OCI-LY1 (cell line): ENCODE data around the gene CIC.

Experiments
- H2AFZ ChIP-seq: fragments of 200-600 bp; sonication (generic), shearing (Covaris generic); 2 replicates; pipeline ENCODE4 v1.6.0; 2014; ENCODE audit warnings: antibody characterized with exemption, mild to moderate bottlenecking, low read length
- H3F3A ChIP-seq: fragments of 200-600 bp; sonication (generic), shearing (Covaris generic); 2 replicates; pipeline ENCODE4 v1.6.0; 2014; ENCODE audit warnings: mild to moderate bottlenecking, antibody characterized with exemption, low read length, moderate library complexity; ENCODE audit not compliant: insufficient read depth
- H3K27ac ChIP-seq: fragments of 200-600 bp; sonication (generic); 2 replicates; pipeline ENCODE4 v1.5.1; 2014; ENCODE audit warnings: low read length, mixed run types, mild to moderate bottlenecking, low read depth; ENCODE audit not compliant: poor library complexity, severe bottlenecking
- H3K27me3 ChIP-seq: fragments of 200-600 bp; sonication (generic); 2 replicates; pipeline ENCODE4 v1.6.0; 2014; ENCODE audit warnings: antibody characterized with exemption, mild to moderate bottlenecking, low read length, moderate library complexity; ENCODE audit not compliant: insufficient read depth
- H3K36me3 ChIP-seq: fragments of 200-600 bp; sonication (generic); 2 replicates; pipeline ENCODE4 v1.6.1; 2014; ENCODE audit warnings: mild to moderate bottlenecking, antibody characterized with exemption, low read length, moderate library complexity, mixed read lengths; ENCODE audit not compliant: insufficient read depth
- H3K4me1 ChIP-seq: fragments of 200-600 bp; sonication (generic); 2 replicates; pipeline ENCODE4 v1.5.1; 2014; ENCODE audit warnings: mild to moderate bottlenecking, low read length, moderate library complexity; ENCODE audit not compliant: insufficient read depth, severe bottlenecking
- H3K4me2 ChIP-seq: fragments of 200-600 bp; sonication (generic), shearing (Covaris generic); 2 replicates; pipeline ENCODE4 v1.6.1; 2014; ENCODE audit warnings: low read length
- H3K4me3 ChIP-seq: fragments of 200-600 bp; sonication (generic); 2 replicates; pipeline ENCODE4 v1.5.1; 2014; ENCODE audit warnings: low read length, low read depth, mild to moderate bottlenecking, mixed read lengths; ENCODE audit not compliant: poor library complexity, severe bottlenecking
- H3K79me2 ChIP-seq: fragments of 200-600 bp; shearing (Covaris generic); 2 replicates; pipeline ENCODE4 v1.6.1; 2016; ENCODE audit warnings: mixed run types, low read length, mixed read lengths; ENCODE audit not compliant: insufficient read depth
- H3K9ac ChIP-seq: fragments of 200-600 bp; sonication (generic), shearing (Covaris generic); 2 replicates; pipeline ENCODE4 v1.6.1; 2014; ENCODE audit warnings: mild to moderate bottlenecking, low read length, mixed read lengths
- H3K9me2 ChIP-seq: fragments of 200-600 bp; sonication (generic), shearing (Covaris generic); 2 replicates; pipeline ENCODE4 v1.6.1; 2014; ENCODE audit warnings: low read depth, mild to moderate bottlenecking, low read length, mixed read lengths
- H3K9me3 ChIP-seq: fragments of 200-600 bp; shearing (Covaris generic); 2 replicates; pipeline ENCODE4 v1.6.1; 2014; ENCODE audit warnings: low read length, mixed read lengths
- H4K20me1 ChIP-seq: fragments of 200-600 bp; sonication (generic), shearing (Covaris generic); 2 replicates; pipeline ENCODE4 v1.6.0; 2016; ENCODE audit warnings: mild to moderate bottlenecking, low read length; ENCODE audit not compliant: insufficient read depth
- EZH2 ChIP-seq: fragments of 200-600 bp; sonication (generic), shearing (Covaris generic); IDR thresholded peaks from 2 replicates; pipeline ENCODE4 v1.8.0; 2017; ENCODE audit warnings: borderline replicate concordance, mixed run types, mild to moderate bottlenecking, antibody characterized with exemption, low read length, moderate library complexity, mixed read lengths
- TF ChIP-seq, protein P1 (sequence below): fragments of 200-600 bp; sonication (generic), shearing (Covaris generic); IDR thresholded peaks from 2 replicates; pipeline ENCODE4 v1.5.1; 2017; ENCODE audit warnings: mild to moderate bottlenecking, antibody characterized with exemption, low read length, moderate library complexity, mixed read lengths

CIC gene

GRCh38 chr19:42283188-42284065 is 14.4 kb downstream of the CIC start:
- Histone ChIP-seq H3K4me3 (peak overlapping the region; percentile 62), H3K79me2 (no peaks in the 10 kb centered on the region), H2AFZ (no peak overlapping the region), H3K36me3 (peaks cover 17% of the 10 kb centered on the region; the same call in 1 of the 2 replicates), H3F3A (peaks cover 12% of the 10 kb centered on the region; the same call in 1 of the 2 replicates), H3K4me2 (peak overlapping the region; percentile 97), H3K27me3 (no peaks in the 10 kb centered on the region), H3K4me1 (peaks cover 54% of the 10 kb centered on the region), H3K27ac (peak overlapping the region; percentile 92), H3K9me2 (no peaks in the 10 kb centered on the region), H3K9me3 (no peaks in the 10 kb centered on the region), H3K9ac (peak overlapping the region; percentile 77), H4K20me1 (no peaks in the 10 kb centered on the region)
- TF ChIP-seq, protein P1, sequence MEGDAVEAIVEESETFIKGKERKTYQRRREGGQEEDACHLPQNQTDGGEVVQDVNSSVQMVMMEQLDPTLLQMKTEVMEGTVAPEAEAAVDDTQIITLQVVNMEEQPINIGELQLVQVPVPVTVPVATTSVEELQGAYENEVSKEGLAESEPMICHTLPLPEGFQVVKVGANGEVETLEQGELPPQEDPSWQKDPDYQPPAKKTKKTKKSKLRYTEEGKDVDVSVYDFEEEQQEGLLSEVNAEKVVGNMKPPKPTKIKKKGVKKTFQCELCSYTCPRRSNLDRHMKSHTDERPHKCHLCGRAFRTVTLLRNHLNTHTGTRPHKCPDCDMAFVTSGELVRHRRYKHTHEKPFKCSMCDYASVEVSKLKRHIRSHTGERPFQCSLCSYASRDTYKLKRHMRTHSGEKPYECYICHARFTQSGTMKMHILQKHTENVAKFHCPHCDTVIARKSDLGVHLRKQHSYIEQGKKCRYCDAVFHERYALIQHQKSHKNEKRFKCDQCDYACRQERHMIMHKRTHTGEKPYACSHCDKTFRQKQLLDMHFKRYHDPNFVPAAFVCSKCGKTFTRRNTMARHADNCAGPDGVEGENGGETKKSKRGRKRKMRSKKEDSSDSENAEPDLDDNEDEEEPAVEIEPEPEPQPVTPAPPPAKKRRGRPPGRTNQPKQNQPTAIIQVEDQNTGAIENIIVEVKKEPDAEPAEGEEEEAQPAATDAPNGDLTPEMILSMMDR, result no peak
- no peak for TF ChIP-seq EZH2

GRCh38 chr19:42284066-42284501 is 15.0 kb downstream of the CIC start:
- Histone ChIP-seq H3K36me3 (peaks cover 24% of the 10 kb centered on the region; the same call in 1 of the 2 replicates), H3K27me3 (no peaks in the 10 kb centered on the region), H3K4me3 (peak overlapping the region; percentile 33), H3K9me3 (no peaks in the 10 kb centered on the region), H3K4me2 (no peak overlapping the region), H3F3A (peaks cover 12% of the 10 kb centered on the region; the same call in 1 of the 2 replicates), H3K9me2 (no peaks in the 10 kb centered on the region), H3K27ac (no peak overlapping the region), H2AFZ (no peak overlapping the region), H4K20me1 (no peaks in the 10 kb centered on the region), H3K9ac (no peak overlapping the region; the same call in 1 of the 2 replicates), H3K79me2 (no peaks in the 10 kb centered on the region), H3K4me1 (peaks cover 47% of the 10 kb centered on the region)
- TF ChIP-seq EZH2, result no peak
- TF ChIP-seq, protein P1, result no peak

GRCh38 chr19:42284591-42285341 is 15.7 kb downstream of the CIC start:
- Histone ChIP-seq H3K9me3 (no peaks in the 10 kb centered on the region), H3K27ac (peak overlapping the region; percentile 77), H3F3A (peaks cover 12% of the 10 kb centered on the region; the same call in 1 of the 2 replicates), H3K4me2 (peak overlapping the region; percentile 79), H3K27me3 (no peaks in the 10 kb centered on the region), H3K9me2 (no peaks in the 10 kb centered on the region), H2AFZ (no peak overlapping the region), H3K4me3 (peak overlapping the region; percentile 85), H3K79me2 (no peaks in the 10 kb centered on the region), H3K9ac (peak overlapping the region; percentile 91), H4K20me1 (no peaks in the 10 kb centered on the region), H3K36me3 (peaks cover 31% of the 10 kb centered on the region), H3K4me1 (peaks cover 41% of the 10 kb centered on the region)
- TF ChIP-seq EZH2, result no peak
- TF ChIP-seq, protein P1, result no peak
